ENCODE results near the gene LGALS3BP. TPM values are rescaled to one million over a fixed set of nuclear protein-coding genes. Genes with fewer than 3 reads are reported as not detected.

LGALS3BP gene
- total and polyA plus RNA-seq, 4 donors: 66.0 to 224 (median 79.2) TPM

DNA sequence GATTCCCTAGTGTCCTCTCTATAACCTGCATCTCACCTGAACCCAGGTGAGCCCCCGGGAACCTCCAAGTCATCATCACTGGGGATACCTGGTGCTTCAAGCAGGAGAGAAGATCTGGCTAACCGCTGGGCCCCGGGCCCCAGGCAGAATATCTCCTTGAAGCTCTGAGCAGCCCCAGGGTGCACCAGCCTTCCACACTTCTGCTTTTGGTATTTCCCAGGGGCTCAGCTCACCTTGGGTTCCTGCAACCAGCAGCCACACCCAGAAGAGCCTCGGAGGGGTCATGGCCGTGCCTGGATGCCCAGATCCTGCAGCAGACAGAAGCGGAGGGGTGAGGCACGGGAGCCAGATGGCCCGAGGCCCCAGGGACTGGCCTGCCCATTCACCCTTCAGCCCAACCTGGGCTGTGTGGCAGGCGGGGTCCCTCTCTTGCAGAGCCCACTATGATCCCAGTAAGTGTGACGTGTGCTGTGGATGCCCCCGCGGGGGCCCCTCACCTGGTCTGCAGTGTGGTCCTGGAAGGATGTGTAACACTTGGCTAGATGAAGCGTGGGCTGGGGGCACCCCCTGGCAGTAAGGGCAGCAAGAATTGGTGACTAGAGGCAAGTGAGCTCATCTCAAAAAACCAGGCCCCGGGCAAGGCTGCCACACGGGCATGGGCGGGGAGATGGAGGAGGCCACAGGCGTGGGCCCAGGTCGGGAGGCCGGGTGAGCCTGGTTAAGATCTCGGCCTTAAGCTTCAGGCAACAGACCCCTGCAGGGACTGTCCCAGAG, 2.6 kb downstream of the LGALS3BP start (continued):
- TF ChIP-seq GABPA (IDR thresholded peaks at IDR 0.05 in 1 of 2, conservative IDR thresholded peaks at IDR 0.05 in 1 of 2): no peak
- TF ChIP-seq SP1 (IDR thresholded peaks at IDR 0.05): no peak
- no peak for TF ChIP-seq MAX (IDR thresholded peaks at IDR 0.05)
- TF ChIP-seq YY1 (IDR thresholded peaks at IDR 0.05): no peak

DNA sequence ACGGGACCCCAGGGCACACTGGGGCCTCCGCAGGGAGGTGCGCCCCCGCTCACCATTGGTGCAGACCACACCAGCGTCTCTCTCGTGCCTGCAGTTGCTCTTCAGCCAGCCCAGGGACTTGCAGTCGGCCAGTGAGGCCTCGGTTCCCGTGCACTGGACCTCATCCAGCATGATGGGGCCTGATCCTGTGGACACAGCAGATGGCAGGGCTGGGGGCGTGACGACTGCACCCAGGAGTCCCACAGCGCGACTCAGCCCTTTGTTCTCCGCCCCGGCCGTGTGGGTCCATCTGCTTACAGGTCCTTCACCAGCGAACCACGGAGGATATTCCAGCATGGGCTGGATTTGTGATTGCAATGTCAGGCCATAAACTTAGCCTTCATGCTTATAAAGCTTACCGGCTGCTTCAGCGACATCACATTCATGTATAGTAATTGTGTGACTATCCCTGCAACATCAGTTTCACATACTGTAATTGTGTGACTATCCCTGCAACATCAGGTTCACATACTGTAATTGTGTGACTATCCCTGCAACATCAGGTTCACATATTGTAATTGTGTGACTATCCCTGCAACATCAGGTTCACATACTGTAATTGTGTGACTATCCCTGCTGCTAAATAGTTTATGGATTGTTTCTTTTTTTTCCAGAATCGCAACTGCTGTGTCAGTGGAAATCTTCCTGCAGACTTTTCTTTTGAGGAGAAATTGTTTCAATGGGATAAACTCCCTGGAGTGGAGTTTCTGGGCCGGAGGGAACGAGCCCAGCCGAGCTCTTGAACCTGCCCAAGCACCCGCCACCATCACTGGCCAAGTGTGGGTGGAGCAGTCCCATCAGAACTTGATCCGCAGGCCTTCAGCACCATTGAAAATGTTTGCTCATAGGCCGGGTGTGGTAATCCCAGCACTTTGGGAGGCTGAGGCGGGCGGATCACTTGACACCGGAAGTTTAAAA, 4.8 kb downstream of the LGALS3BP start:
- Histone ChIP-seq H3K9me3 (ENCODE audit: control insufficient read depth in 4 of 4, low read length in 3 of 4) (no peaks in the 10 kb centered on the region), H3K27me3 (ENCODE audit: control insufficient read depth in 4 of 4, insufficient read depth in 4 of 4, low read length in 3 of 4) (no peaks in the 10 kb centered on the region), H3K4me1 (ENCODE audit: control insufficient read depth in 4 of 4, insufficient read depth in 4 of 4, low read length in 3 of 4) (peaks cover 4 to 29% (median 10%) of the 10 kb centered on the region in 4 donors), H3K36me3 (ENCODE audit: control insufficient read depth in 4 of 4, insufficient read depth in 3 of 4, low read depth in 1 of 4, low read length in 3 of 4) (no peaks in the 10 kb centered on the region), H3K27ac (ENCODE audit: low read depth in 1 of 2, low read length in 2 of 2) (peak overlapping the region; percentile 17 to 38), H3K9ac (ENCODE audit: low read depth in 1 of 2, low read length in 2 of 2) (no peak overlapping the region), H3K4me3 (ENCODE audit: low read depth in 1 of 3, low read length in 3 of 3) (no peak overlapping the region)
- TF ChIP-seq NR2F2 (IDR thresholded peaks at IDR 0.05): no peak
- peak in 1 of 2 donors; percentile 5 for TF ChIP-seq RXRA (IDR thresholded peaks at IDR 0.05)
- no peak for TF ChIP-seq GABPA (IDR thresholded peaks at IDR 0.05 in 1 of 2, conservative IDR thresholded peaks at IDR 0.05 in 1 of 2)
- peak; percentile 36 for TF ChIP-seq SP1 (IDR thresholded peaks at IDR 0.05)
- no peak for TF ChIP-seq FOXA1 (IDR thresholded peaks at IDR 0.05)
- TF ChIP-seq ATF3 (IDR thresholded peaks at IDR 0.05): no peak
- TF ChIP-seq YY1 (IDR thresholded peaks at IDR 0.05): peak; percentile 90
- peak in 1 of 2 donors; percentile 24 for TF ChIP-seq HNF4A (conservative IDR thresholded peaks at IDR 0.05)
- no peak for TF ChIP-seq JUND (IDR thresholded peaks at IDR 0.05)
- TF ChIP-seq, protein P1, sequence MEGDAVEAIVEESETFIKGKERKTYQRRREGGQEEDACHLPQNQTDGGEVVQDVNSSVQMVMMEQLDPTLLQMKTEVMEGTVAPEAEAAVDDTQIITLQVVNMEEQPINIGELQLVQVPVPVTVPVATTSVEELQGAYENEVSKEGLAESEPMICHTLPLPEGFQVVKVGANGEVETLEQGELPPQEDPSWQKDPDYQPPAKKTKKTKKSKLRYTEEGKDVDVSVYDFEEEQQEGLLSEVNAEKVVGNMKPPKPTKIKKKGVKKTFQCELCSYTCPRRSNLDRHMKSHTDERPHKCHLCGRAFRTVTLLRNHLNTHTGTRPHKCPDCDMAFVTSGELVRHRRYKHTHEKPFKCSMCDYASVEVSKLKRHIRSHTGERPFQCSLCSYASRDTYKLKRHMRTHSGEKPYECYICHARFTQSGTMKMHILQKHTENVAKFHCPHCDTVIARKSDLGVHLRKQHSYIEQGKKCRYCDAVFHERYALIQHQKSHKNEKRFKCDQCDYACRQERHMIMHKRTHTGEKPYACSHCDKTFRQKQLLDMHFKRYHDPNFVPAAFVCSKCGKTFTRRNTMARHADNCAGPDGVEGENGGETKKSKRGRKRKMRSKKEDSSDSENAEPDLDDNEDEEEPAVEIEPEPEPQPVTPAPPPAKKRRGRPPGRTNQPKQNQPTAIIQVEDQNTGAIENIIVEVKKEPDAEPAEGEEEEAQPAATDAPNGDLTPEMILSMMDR (IDR thresholded peaks at IDR 0.05; ENCODE audit: low read depth, low read length, missing input control): no peak
- TF ChIP-seq, protein P2, sequence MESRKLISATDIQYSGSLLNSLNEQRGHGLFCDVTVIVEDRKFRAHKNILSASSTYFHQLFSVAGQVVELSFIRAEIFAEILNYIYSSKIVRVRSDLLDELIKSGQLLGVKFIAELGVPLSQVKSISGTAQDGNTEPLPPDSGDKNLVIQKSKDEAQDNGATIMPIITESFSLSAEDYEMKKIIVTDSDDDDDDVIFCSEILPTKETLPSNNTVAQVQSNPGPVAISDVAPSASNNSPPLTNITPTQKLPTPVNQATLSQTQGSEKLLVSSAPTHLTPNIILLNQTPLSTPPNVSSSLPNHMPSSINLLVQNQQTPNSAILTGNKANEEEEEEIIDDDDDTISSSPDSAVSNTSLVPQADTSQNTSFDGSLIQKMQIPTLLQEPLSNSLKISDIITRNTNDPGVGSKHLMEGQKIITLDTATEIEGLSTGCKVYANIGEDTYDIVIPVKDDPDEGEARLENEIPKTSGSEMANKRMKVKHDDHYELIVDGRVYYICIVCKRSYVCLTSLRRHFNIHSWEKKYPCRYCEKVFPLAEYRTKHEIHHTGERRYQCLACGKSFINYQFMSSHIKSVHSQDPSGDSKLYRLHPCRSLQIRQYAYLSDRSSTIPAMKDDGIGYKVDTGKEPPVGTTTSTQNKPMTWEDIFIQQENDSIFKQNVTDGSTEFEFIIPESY (IDR thresholded peaks at IDR 0.05): no peak
- peak in 1 of 2 donors; percentile 14 for TF ChIP-seq RAD21 (IDR thresholded peaks at IDR 0.05)
- no peak for TF ChIP-seq HNF4G (IDR thresholded peaks at IDR 0.05)
- TF ChIP-seq TAF1 (conservative IDR thresholded peaks at IDR 0.05): no peak
- TF ChIP-seq FOXA2 (IDR thresholded peaks at IDR 0.05): no peak
- TF ChIP-seq MAX (IDR thresholded peaks at IDR 0.05): no peak
- no peak for TF ChIP-seq EGR1 (IDR thresholded peaks at IDR 0.05; ENCODE audit: low read depth in 2 of 2)
- TF ChIP-seq, protein P3, sequence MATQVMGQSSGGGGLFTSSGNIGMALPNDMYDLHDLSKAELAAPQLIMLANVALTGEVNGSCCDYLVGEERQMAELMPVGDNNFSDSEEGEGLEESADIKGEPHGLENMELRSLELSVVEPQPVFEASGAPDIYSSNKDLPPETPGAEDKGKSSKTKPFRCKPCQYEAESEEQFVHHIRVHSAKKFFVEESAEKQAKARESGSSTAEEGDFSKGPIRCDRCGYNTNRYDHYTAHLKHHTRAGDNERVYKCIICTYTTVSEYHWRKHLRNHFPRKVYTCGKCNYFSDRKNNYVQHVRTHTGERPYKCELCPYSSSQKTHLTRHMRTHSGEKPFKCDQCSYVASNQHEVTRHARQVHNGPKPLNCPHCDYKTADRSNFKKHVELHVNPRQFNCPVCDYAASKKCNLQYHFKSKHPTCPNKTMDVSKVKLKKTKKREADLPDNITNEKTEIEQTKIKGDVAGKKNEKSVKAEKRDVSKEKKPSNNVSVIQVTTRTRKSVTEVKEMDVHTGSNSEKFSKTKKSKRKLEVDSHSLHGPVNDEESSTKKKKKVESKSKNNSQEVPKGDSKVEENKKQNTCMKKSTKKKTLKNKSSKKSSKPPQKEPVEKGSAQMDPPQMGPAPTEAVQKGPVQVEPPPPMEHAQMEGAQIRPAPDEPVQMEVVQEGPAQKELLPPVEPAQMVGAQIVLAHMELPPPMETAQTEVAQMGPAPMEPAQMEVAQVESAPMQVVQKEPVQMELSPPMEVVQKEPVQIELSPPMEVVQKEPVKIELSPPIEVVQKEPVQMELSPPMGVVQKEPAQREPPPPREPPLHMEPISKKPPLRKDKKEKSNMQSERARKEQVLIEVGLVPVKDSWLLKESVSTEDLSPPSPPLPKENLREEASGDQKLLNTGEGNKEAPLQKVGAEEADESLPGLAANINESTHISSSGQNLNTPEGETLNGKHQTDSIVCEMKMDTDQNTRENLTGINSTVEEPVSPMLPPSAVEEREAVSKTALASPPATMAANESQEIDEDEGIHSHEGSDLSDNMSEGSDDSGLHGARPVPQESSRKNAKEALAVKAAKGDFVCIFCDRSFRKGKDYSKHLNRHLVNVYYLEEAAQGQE (IDR thresholded peaks at IDR 0.05): peak; percentile 55
- no peak for DNase-seq (ENCODE audit: low spot score)
- 61% methylated on average over 30 of the region's 30 CpGs for WGBS
